Activated effector memory CD4-positive, alpha-beta T cell treated with anti-CD3 and anti-CD28 coated beads, Interleukin-2, amount 50 U/mL, for 16 hours (primary cell): Measurements from ENCODE around the gene ERC2.

ENCODE experiments used
- DNase-seq: peaks from one replicate; pipeline ENCODE4 v3.0.0-alpha.2; 2020

The ERC2 gene

GRCh38 chr3:55622733-55623132, 845.5 kb downstream of the ERC2 start:
- DNase-seq: no peak

GRCh38 chr3:55622116-55622515, 846.2 kb downstream of the ERC2 start:
- DNase-seq: no peak

GRCh38 chr3:55621648-55622047, 846.6 kb downstream of the ERC2 start:
- no peak for DNase-seq

- DNase-seq: no peak
Observed at GRCh38 chr3:55621026-55621422, 847.2 kb downstream of the ERC2 start.

- no peak for DNase-seq
Observed at GRCh38 chr3:55620351-55621025, 847.8 kb downstream of the ERC2 start.

- DNase-seq: no peak
Observed at GRCh38 chr3:55619046-55619808, 849.0 kb downstream of the ERC2 start.

- no peak for DNase-seq
Observed at GRCh38 chr3:55617385-55617784, 850.9 kb downstream of the ERC2 start.

GRCh38 chr3:55616803-55617202, 851.5 kb downstream of the ERC2 start:
- DNase-seq: no peak

GRCh38 chr3:55615694-55616295, 852.5 kb downstream of the ERC2 start:
- no peak for DNase-seq

GRCh38 chr3:55615039-55615693, 853.1 kb downstream of the ERC2 start:
- DNase-seq: no peak

- no peak for DNase-seq
Observed at GRCh38 chr3:55611121-55611520, 857.1 kb downstream of the ERC2 start.

- DNase-seq: no peak
Observed at GRCh38 chr3:55609230-55609827, 858.9 kb downstream of the ERC2 start.

- DNase-seq: no peak
Observed at GRCh38 chr3:55608301-55608937, 859.8 kb downstream of the ERC2 start.

- DNase-seq: no peak
Observed at GRCh38 chr3:55607844-55608243, 860.4 kb downstream of the ERC2 start.

- no peak for DNase-seq
Observed at GRCh38 chr3:55607175-55607574, 861.1 kb downstream of the ERC2 start.

- DNase-seq: no peak
Observed at GRCh38 chr3:55605443-55606236, 862.6 kb downstream of the ERC2 start.

- DNase-seq: no peak
Observed at GRCh38 chr3:55604846-55605245, 863.4 kb downstream of the ERC2 start.

- no peak for DNase-seq
Observed at GRCh38 chr3:55604402-55604801, 863.9 kb downstream of the ERC2 start.

GRCh38 chr3:55601366-55602080, 866.7 kb downstream of the ERC2 start:
- DNase-seq: no peak

GRCh38 chr3:55598224-55598623, 870.0 kb downstream of the ERC2 start:
- DNase-seq: no peak

- no peak for DNase-seq
Observed at GRCh38 chr3:55597641-55598040, 870.6 kb downstream of the ERC2 start.
